HEK293 (cell line): ENCODE measurements around the gene ASIC1.

Experiments used
- CTCF ChIA-PET: fragments of 350-600 bp; formaldehyde crosslinking; extraction: SDS; loops from one replicate; lab custom pipeline; 2021; ENCODE audit warnings: antibody characterized with exemption; lab: Yijun Ruan, JAX
- POLR2A ChIA-PET: fragments of 300-600 bp; formaldehyde crosslinking; extraction: SDS; loops from one replicate; lab custom pipeline; 2020; ENCODE audit warnings: antibody characterized with exemption, inconsistent platforms; lab: Yijun Ruan, JAX
- H3K27ac ChIP-seq: fragments of 200-500 bp; sonication (Bioruptor generic); 2 replicates; pipeline ENCODE4 v1.5.1; 2014; ENCODE audit warnings: low read depth, low read length, control low read depth, inconsistent platforms; ENCODE audit errors: extremely low read depth
- H3K36me3 ChIP-seq, 2 experiments: fragments of 200-500 bp in 1 of 2; sonication (Bioruptor generic) in 1 of 2; 1 replicate in 1 of 2; 2 replicates in 1 of 2; pipeline ENCODE4 v1.5.1; 2014 to 2017; ENCODE audit warnings: inconsistent platforms in 2 of 2, low read length in 2 of 2; ENCODE audit not compliant: control insufficient read depth in 2 of 2, insufficient read depth in 1 of 2
- H3K4me1 ChIP-seq: fragments of 200-500 bp; sonication (Bioruptor generic); 2 replicates; pipeline ENCODE4 v1.5.1; 2014; ENCODE audit warnings: mild to moderate bottlenecking, low read length, inconsistent platforms; ENCODE audit not compliant: control insufficient read depth, insufficient read depth
- H3K4me3 ChIP-seq: 2 replicates; pipeline ENCODE4 v1.5.1; 2011; ENCODE audit warnings: low read depth, mild to moderate bottlenecking, control low read depth, low read length, moderate library complexity
- H3K9me3 ChIP-seq: fragments of 200-500 bp; sonication (Bioruptor generic); 2 replicates; pipeline ENCODE4 v1.5.1; 2014; ENCODE audit warnings: low read depth, low read length, inconsistent platforms; ENCODE audit not compliant: control insufficient read depth, insufficient read depth
- BCL11B ChIP-seq: fragments of 450-650 bp; formaldehyde crosslinking; IDR thresholded peaks from 2 replicates; pipeline ENCODE4 v1.5.1; 2016; ENCODE audit warnings: low read depth, missing biosample characterization, missing genetic modification characterization
- KLF8 ChIP-seq: fragments of 450-650 bp; formaldehyde crosslinking; IDR thresholded peaks from 2 replicates; pipeline ENCODE4 v1.5.1; 2016; ENCODE audit warnings: missing biosample characterization, missing genetic modification characterization
- SP2 ChIP-seq: fragments of 450-650 bp; formaldehyde crosslinking; IDR thresholded peaks from 2 replicates; pipeline ENCODE4 v1.5.1; 2016; ENCODE audit warnings: missing biosample characterization, missing genetic modification characterization
- TRIM28 ChIP-seq: IDR thresholded peaks from 2 replicates; pipeline ENCODE4 v1.6.1; 2011; ENCODE audit warnings: low read length, control low read depth, borderline replicate concordance
- ZBTB17 ChIP-seq: fragments of 450-650 bp; formaldehyde crosslinking; IDR thresholded peaks from 2 replicates; pipeline ENCODE4 v1.5.1; 2016; ENCODE audit warnings: missing biosample characterization, missing genetic modification characterization
- ZBTB48 ChIP-seq: fragments of 450-650 bp; formaldehyde crosslinking; IDR thresholded peaks from 2 replicates; pipeline ENCODE4 v1.5.1; 2016; ENCODE audit warnings: missing biosample characterization, missing genetic modification characterization
- ZBTB8A ChIP-seq: fragments of 450-650 bp; formaldehyde crosslinking; IDR thresholded peaks from 2 replicates; pipeline ENCODE4 v1.5.1; 2016; ENCODE audit warnings: missing biosample characterization, missing genetic modification characterization
- ZNF112 ChIP-seq: fragments of 450-650 bp; formaldehyde crosslinking; IDR thresholded peaks from 2 replicates; pipeline ENCODE4 v1.5.0; 2017; ENCODE audit warnings: missing biosample characterization, missing genetic modification characterization
- ZNF121 ChIP-seq: fragments of 450-650 bp; formaldehyde crosslinking; IDR thresholded peaks from 2 replicates; pipeline ENCODE4 v1.5.1; 2016; ENCODE audit warnings: missing biosample characterization, missing genetic modification characterization
- ZNF146 ChIP-seq: fragments of 450-650 bp; formaldehyde crosslinking; IDR thresholded peaks from 2 replicates; pipeline ENCODE4 v1.5.1; 2016; ENCODE audit warnings: missing biosample characterization, missing genetic modification characterization
- ZNF223 ChIP-seq: fragments of 450-650 bp; formaldehyde crosslinking; IDR thresholded peaks from 2 replicates; pipeline ENCODE4 v1.5.1; 2016; ENCODE audit warnings: missing biosample characterization, missing genetic modification characterization
- ZNF248 ChIP-seq: fragments of 450-650 bp; formaldehyde crosslinking; IDR thresholded peaks from 2 replicates; pipeline ENCODE4 v1.5.1; 2017; ENCODE audit warnings: missing biosample characterization, missing genetic modification characterization
- ZNF311 ChIP-seq: fragments of 450-650 bp; formaldehyde crosslinking; IDR thresholded peaks from 2 replicates; pipeline ENCODE4 v1.5.1; 2017; ENCODE audit warnings: missing biosample characterization, missing genetic modification characterization, borderline replicate concordance
- ZNF416 ChIP-seq: fragments of 450-650 bp; formaldehyde crosslinking; IDR thresholded peaks from 2 replicates; pipeline ENCODE4 v1.5.1; 2016; ENCODE audit warnings: missing biosample characterization, missing genetic modification characterization
- ZNF473 ChIP-seq: fragments of 450-650 bp; formaldehyde crosslinking; IDR thresholded peaks from 2 replicates; pipeline ENCODE4 v1.5.1; 2017; ENCODE audit warnings: missing biosample characterization, missing genetic modification characterization
- ZNF501 ChIP-seq: fragments of 450-650 bp; formaldehyde crosslinking; IDR thresholded peaks from 2 replicates; pipeline ENCODE4 v1.5.1; 2016; ENCODE audit warnings: missing biosample characterization, missing genetic modification characterization
- ZNF596 ChIP-seq: fragments of 450-650 bp; IDR thresholded peaks from 2 replicates; pipeline ENCODE4 v1.5.0; 2018; ENCODE audit warnings: missing biosample characterization, mild to moderate bottlenecking, missing genetic modification characterization, moderate library complexity
- ZNF768 ChIP-seq: fragments of 450-650 bp; formaldehyde crosslinking; IDR thresholded peaks from 2 replicates; pipeline ENCODE4 v1.5.1; 2018; ENCODE audit warnings: missing biosample characterization, mild to moderate bottlenecking, missing genetic modification characterization
- ZNF837 ChIP-seq: fragments of 450-650 bp; formaldehyde crosslinking; IDR thresholded peaks from 2 replicates; pipeline ENCODE4 v1.5.1; 2016; ENCODE audit warnings: missing biosample characterization, missing genetic modification characterization
- TF ChIP-seq, protein P1 (sequence below): fragments of 450-650 bp; formaldehyde crosslinking; IDR thresholded peaks from 2 replicates; pipeline ENCODE4 v1.5.1; 2016; ENCODE audit warnings: missing biosample characterization, missing genetic modification characterization
- TF ChIP-seq, protein P2 (sequence below): IDR thresholded peaks from 2 replicates; pipeline ENCODE4 v1.6.1; 2011; ENCODE audit warnings: mild to moderate bottlenecking, low read depth, low read length, borderline replicate concordance
- TF ChIP-seq, protein P3 (sequence below): fragments of 450-650 bp; formaldehyde crosslinking; IDR thresholded peaks from 2 replicates; pipeline ENCODE4 v1.5.1; 2016; ENCODE audit warnings: missing biosample characterization, missing genetic modification characterization
- TF ChIP-seq, protein P4 (sequence below): fragments of 450-650 bp; formaldehyde crosslinking; IDR thresholded peaks from 2 replicates; pipeline ENCODE4 v1.5.1; 2017; ENCODE audit warnings: missing biosample characterization, missing genetic modification characterization
- TF ChIP-seq, protein P5 (sequence below): fragments of 450-650 bp; formaldehyde crosslinking; IDR thresholded peaks from 2 replicates; pipeline ENCODE4 v1.5.1; 2016; ENCODE audit warnings: missing biosample characterization, missing genetic modification characterization
- TF ChIP-seq, protein P6 (sequence below): fragments of 450-650 bp; formaldehyde crosslinking; IDR thresholded peaks from 2 replicates; pipeline ENCODE4 v1.5.1; 2017; ENCODE audit warnings: missing biosample characterization, missing genetic modification characterization
- TF ChIP-seq, protein P7 (sequence below): fragments of 450-650 bp; formaldehyde crosslinking; IDR thresholded peaks from 2 replicates; pipeline ENCODE4 v1.5.1; 2016; ENCODE audit warnings: missing biosample characterization, missing genetic modification characterization

The ASIC1 gene

DNA sequence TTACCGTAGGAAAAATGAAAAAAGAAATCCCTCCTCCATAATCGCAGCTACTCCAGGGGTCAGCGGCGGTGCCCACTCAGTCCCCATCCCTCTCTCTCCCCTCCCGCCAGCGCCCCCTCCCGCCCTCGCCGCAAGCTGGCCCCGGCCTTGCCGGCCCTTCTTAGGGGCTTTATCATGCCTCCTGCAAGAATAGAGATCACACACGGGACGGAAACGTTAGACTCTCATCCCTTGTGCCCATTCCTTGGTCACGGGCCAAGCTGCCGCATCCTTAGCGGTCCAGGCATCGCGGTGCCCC is 53.9 kb downstream of the ASIC1 start (continued):
- TF ChIP-seq, protein P1, sequence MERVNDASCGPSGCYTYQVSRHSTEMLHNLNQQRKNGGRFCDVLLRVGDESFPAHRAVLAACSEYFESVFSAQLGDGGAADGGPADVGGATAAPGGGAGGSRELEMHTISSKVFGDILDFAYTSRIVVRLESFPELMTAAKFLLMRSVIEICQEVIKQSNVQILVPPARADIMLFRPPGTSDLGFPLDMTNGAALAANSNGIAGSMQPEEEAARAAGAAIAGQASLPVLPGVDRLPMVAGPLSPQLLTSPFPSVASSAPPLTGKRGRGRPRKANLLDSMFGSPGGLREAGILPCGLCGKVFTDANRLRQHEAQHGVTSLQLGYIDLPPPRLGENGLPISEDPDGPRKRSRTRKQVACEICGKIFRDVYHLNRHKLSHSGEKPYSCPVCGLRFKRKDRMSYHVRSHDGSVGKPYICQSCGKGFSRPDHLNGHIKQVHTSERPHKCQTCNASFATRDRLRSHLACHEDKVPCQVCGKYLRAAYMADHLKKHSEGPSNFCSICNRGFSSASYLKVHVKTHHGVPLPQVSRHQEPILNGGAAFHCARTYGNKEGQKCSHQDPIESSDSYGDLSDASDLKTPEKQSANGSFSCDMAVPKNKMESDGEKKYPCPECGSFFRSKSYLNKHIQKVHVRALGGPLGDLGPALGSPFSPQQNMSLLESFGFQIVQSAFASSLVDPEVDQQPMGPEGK (tag by site-specific recombination): peak; percentile 87; the same call in 1 of the 2 replicates
- peak; percentile 58; the same call in 1 of the 2 replicates for TF ChIP-seq ZNF223 (tag by site-specific recombination)
- TF ChIP-seq, protein P2, sequence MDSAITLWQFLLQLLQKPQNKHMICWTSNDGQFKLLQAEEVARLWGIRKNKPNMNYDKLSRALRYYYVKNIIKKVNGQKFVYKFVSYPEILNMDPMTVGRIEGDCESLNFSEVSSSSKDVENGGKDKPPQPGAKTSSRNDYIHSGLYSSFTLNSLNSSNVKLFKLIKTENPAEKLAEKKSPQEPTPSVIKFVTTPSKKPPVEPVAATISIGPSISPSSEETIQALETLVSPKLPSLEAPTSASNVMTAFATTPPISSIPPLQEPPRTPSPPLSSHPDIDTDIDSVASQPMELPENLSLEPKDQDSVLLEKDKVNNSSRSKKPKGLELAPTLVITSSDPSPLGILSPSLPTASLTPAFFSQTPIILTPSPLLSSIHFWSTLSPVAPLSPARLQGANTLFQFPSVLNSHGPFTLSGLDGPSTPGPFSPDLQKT: no peak
- no peak for TF ChIP-seq TRIM28
- 0 out of 2 replicates have a peak, but pooled peaks have one; percentile 35 for TF ChIP-seq ZBTB48
- TF ChIP-seq ZNF416 (tag by site-specific recombination): no peak
- TF ChIP-seq, protein P3, sequence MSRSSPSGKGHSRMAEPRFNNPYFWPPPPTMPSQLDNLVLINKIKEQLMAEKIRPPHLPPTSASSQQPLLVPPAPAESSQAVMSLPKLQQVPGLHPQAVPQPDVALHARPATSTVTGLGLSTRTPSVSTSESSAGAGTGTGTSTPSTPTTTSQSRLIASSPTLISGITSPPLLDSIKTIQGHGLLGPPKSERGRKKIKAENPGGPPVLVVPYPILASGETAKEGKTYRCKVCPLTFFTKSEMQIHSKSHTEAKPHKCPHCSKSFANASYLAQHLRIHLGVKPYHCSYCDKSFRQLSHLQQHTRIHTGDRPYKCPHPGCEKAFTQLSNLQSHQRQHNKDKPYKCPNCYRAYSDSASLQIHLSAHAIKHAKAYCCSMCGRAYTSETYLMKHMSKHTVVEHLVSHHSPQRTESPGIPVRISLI: no peak
- TF ChIP-seq, protein P4, sequence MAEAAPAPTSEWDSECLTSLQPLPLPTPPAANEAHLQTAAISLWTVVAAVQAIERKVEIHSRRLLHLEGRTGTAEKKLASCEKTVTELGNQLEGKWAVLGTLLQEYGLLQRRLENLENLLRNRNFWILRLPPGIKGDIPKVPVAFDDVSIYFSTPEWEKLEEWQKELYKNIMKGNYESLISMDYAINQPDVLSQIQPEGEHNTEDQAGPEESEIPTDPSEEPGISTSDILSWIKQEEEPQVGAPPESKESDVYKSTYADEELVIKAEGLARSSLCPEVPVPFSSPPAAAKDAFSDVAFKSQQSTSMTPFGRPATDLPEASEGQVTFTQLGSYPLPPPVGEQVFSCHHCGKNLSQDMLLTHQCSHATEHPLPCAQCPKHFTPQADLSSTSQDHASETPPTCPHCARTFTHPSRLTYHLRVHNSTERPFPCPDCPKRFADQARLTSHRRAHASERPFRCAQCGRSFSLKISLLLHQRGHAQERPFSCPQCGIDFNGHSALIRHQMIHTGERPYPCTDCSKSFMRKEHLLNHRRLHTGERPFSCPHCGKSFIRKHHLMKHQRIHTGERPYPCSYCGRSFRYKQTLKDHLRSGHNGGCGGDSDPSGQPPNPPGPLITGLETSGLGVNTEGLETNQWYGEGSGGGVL (tag by site-specific recombination): no peak
- TF ChIP-seq, protein P5, sequence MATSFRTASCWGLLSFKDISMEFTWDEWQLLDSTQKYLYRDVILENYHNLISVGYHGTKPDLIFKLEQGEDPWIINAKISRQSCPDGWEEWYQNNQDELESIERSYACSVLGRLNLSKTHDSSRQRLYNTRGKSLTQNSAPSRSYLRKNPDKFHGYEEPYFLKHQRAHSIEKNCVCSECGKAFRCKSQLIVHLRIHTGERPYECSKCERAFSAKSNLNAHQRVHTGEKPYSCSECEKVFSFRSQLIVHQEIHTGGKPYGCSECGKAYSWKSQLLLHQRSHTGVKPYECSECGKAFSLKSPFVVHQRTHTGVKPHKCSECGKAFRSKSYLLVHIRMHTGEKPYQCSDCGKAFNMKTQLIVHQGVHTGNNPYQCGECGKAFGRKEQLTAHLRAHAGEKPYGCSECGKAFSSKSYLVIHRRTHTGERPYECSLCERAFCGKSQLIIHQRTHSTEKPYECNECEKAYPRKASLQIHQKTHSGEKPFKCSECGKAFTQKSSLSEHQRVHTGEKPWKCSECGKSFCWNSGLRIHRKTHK (tag by site-specific recombination): no peak
- TF ChIP-seq ZNF768: no peak
- peak; percentile 53 for TF ChIP-seq ZBTB8A (tag by site-specific recombination)
- peak; percentile 87 for TF ChIP-seq ZNF121 (tag by site-specific recombination)
- TF ChIP-seq, all 188 proteins: peak for 13

DNA sequence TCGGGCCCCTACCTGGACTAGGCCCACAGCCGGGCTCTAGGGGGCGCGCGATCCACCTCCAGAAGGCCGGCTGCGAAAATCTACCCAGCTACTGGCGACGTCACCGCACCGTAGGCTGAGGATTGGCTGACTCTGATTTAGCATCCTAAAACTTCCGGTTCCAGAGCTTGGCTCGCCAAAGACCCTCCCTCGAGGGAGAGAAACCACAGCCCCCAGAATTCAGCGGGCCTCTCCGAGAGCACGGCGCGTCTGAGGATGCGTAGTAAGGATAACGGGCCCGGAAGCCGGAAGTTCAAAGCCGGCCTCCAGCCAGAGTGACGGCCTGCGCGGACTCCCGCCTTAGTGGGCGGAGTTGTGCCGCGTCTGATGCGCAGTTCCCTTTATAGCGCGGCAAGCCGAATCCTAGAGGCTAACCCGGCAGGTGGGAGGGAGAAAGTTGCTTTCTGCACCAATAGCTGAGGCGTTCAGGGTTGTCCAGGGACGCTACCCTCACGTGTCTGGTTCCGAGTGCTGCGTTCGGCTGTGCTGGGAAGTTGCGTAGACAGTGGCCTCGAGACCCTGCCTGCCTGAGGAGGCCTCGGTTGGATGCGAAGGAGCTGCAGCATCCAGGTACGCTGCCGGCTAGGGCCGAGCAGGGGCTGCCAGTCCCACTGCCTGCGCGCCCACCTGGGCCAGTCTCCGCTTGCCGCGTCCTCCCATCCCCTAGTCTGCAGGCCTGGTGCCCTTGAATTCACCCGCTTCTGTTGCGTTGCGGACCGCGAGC is 54.5 kb downstream of the ASIC1 start, which contains the start of gene COX14:
Gene COX14 (plus strand): TSS at position 544 of the 763 bp plus-strand sequence. CDS start 7,808 bp downstream, outside the sequence.
- Histone ChIP-seq H3K27ac (peak within 1 kb of the TSS; percentile 65), H3K4me1 (peaks cover 6% of the 10 kb centered on the region; the same call in 1 of the 2 replicates), H3K4me3 (peak within 1 kb of the TSS; percentile 75), H3K36me3 (peaks cover 0 to 10% of the 10 kb centered on the region in 2 experiments; a peak in 2 of 3 replicates), H3K9me3 (no peaks in the 10 kb centered on the region)
- ChIA-PET POLR2A (interaction anchor here (0.6 to 5.0 kb wide), 38 partner anchors 9 to 426 kb away, joined by 3 to 68 read pairs (median 4); partner anchors contain the start of genes CERS5, GPD1, LIMA1 and RACGAP1), CTCF (interaction anchor here (0.5 to 5.1 kb wide), 40 partner anchors 9 to 393 kb away, joined by 3 to 53 read pairs (median 4); partner anchors contain the start of genes CERS5, DIP2B, GPD1 and SMARCD1)
- TF ChIP-seq ZNF112: no peak
- no peak for TF ChIP-seq ZBTB17
- TF ChIP-seq, protein P6, sequence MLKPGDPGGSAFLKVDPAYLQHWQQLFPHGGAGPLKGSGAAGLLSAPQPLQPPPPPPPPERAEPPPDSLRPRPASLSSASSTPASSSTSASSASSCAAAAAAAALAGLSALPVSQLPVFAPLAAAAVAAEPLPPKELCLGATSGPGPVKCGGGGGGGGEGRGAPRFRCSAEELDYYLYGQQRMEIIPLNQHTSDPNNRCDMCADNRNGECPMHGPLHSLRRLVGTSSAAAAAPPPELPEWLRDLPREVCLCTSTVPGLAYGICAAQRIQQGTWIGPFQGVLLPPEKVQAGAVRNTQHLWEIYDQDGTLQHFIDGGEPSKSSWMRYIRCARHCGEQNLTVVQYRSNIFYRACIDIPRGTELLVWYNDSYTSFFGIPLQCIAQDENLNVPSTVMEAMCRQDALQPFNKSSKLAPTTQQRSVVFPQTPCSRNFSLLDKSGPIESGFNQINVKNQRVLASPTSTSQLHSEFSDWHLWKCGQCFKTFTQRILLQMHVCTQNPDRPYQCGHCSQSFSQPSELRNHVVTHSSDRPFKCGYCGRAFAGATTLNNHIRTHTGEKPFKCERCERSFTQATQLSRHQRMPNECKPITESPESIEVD (tag by site-specific recombination): no peak
- no peak for TF ChIP-seq ZNF248
- no peak for TF ChIP-seq ZNF311
- peak; percentile 99 for TF ChIP-seq ZNF501
- TF ChIP-seq ZNF837 (tag by site-specific recombination): no peak
- TF ChIP-seq ZNF596: no peak
- no peak; the same call in 1 of the 2 replicates for TF ChIP-seq BCL11B (tag by site-specific recombination)
- peak; percentile 14; the same call in 1 of the 2 replicates for TF ChIP-seq KLF8
- peak; percentile 99 for TF ChIP-seq SP2
- TF ChIP-seq ZNF473 (tag by site-specific recombination): no peak
- TF ChIP-seq TRIM28: peak; percentile 75; the same call in 1 of the 2 replicates
- TF ChIP-seq, protein P7, sequence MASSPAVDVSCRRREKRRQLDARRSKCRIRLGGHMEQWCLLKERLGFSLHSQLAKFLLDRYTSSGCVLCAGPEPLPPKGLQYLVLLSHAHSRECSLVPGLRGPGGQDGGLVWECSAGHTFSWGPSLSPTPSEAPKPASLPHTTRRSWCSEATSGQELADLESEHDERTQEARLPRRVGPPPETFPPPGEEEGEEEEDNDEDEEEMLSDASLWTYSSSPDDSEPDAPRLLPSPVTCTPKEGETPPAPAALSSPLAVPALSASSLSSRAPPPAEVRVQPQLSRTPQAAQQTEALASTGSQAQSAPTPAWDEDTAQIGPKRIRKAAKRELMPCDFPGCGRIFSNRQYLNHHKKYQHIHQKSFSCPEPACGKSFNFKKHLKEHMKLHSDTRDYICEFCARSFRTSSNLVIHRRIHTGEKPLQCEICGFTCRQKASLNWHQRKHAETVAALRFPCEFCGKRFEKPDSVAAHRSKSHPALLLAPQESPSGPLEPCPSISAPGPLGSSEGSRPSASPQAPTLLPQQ (tag by site-specific recombination): peak; percentile 83
- TF ChIP-seq ZNF146 (tag by site-specific recombination): no peak
